Progenitor cell of endocrine pancreas (in vitro differentiated cells): ENCODE measurements around the gene SMARCAL1. TPM values are rescaled to one million over a fixed set of nuclear protein-coding genes. Genes with fewer than 3 reads are reported as not detected.

Experiments
- DNase-seq: peaks from one replicate; pipeline ENCODE4 v3.0.0; 2021; ENCODE audit warnings: low spot score; ENCODE audit not compliant: unreplicated experiment
- H3K27ac Mint-ChIP-seq: 2 replicates; pipeline ENCODE4 v1.8.0; 2021; ENCODE audit warnings: mild to moderate bottlenecking, moderate library complexity, mixed read lengths
- H3K27me3 Mint-ChIP-seq: 2 replicates; pipeline ENCODE4 v1.8.0; 2021; ENCODE audit warnings: mixed read lengths
- H3K36me3 Mint-ChIP-seq: 2 replicates; pipeline ENCODE4 v1.8.0; 2022; ENCODE audit warnings: mixed read lengths; ENCODE audit not compliant: insufficient read depth
- H3K4me1 Mint-ChIP-seq: 2 replicates; pipeline ENCODE4 v1.8.0; 2021; ENCODE audit warnings: low read depth, mixed read lengths
- H3K4me3 Mint-ChIP-seq: 2 replicates; pipeline ENCODE4 v1.8.0; 2021; ENCODE audit warnings: low read depth, mild to moderate bottlenecking, moderate library complexity, mixed read lengths
- H3K9me3 Mint-ChIP-seq: 2 replicates; pipeline ENCODE4 v1.8.0; 2021; ENCODE audit warnings: low read depth, mixed read lengths
- long read RNA-seq: library from polyadenylated mRNA; unstranded; transcript quantifications from one replicate; pipeline ENCODE4 v2.0.0, GENCODE V29; 2020
- total RNA-seq: library from RNA; stranded (reverse); gene quantifications from 2 replicates; pipeline ENCODE4 v1.2.1, GENCODE V29; 2021
- TF ChIP-seq, protein P1 (sequence below): fragments of 200-600 bp; sonication (generic); IDR thresholded peaks from one replicate; pipeline ENCODE4 v1.5.0; 2021; ENCODE audit warnings: antibody characterized with exemption, mild to moderate bottlenecking; ENCODE audit not compliant: unreplicated experiment

The SMARCAL1 gene
- total RNA-seq, result 38.1 and 40.3 TPM in 2 replicates
- long read RNA-seq, transcript SMARCAL1-202 (18 exons, 3,056 nt), result minor isoform, 134 of 433 reads
- long read RNA-seq, transcript SMARCAL1-201 (18 exons, 3,271 nt), result major isoform, 175 of 433 reads
- long read RNA-seq, partial matches to known transcripts, result 32 of 433 reads
- long read RNA-seq, other reads (novel, unspliced or antisense), result 92 of 433 reads

DNA sequence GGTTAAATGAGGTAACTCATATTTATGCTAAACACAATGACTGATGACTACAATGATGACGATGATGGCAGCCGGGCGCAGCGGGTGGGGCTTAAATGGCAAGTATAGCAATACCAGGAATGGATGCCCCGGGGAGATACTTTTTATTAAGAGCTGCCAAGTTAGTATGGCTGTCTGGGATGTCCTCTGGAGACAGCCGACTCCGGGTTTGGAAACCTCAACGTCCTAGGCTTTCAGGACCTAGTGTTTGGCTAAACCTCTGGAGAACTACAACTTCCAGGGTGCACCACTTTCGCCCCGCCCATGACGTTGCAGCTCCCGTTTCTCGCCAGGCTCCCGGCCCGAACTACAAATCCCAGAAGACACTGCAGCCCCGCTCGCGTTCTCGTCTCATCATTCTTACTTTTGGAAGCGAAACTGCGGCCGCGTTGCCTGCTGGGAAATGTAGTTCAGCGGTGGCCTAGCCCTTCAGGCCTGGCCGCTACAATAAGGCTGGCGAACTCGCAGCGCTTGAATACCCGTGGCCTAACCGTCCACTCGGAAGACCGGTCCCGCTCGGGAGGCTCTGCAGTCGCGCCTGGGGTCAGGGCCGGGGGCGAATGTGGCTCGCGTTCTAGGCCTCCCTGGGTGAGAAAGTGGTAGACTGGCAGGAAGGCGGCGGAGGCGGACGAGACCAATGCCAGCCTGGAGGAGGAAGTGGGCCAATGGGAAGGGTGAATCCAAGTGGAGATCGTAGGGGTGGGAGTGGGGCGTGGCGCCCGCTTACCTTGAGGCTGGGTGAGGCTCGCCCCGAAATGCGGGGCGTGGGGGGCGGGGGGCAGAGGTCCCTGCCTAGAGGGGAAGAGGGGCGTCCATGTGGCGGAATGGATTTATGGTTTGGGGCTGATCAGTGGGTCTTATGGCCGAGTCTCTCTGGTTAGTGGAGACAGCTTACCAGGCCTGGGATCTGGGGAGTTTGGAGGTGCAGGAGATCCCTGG, at the start of gene SMARCAL1:
Gene SMARCAL1, plus strand, starts transcription at position 463 of the 978 bp plus-strand sequence. CDS start 2,221 bp downstream, outside the sequence.
- TF ChIP-seq, protein P1, sequence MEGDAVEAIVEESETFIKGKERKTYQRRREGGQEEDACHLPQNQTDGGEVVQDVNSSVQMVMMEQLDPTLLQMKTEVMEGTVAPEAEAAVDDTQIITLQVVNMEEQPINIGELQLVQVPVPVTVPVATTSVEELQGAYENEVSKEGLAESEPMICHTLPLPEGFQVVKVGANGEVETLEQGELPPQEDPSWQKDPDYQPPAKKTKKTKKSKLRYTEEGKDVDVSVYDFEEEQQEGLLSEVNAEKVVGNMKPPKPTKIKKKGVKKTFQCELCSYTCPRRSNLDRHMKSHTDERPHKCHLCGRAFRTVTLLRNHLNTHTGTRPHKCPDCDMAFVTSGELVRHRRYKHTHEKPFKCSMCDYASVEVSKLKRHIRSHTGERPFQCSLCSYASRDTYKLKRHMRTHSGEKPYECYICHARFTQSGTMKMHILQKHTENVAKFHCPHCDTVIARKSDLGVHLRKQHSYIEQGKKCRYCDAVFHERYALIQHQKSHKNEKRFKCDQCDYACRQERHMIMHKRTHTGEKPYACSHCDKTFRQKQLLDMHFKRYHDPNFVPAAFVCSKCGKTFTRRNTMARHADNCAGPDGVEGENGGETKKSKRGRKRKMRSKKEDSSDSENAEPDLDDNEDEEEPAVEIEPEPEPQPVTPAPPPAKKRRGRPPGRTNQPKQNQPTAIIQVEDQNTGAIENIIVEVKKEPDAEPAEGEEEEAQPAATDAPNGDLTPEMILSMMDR, result no peak
- Mint-ChIP-seq H3K4me1 (peaks cover 3% of the 10 kb centered on the region), H3K27ac (peak within 1 kb of the TSS; percentile 99), H3K4me3 (peak within 1 kb of the TSS; percentile 97), H3K36me3 (peaks cover 4% of the 10 kb centered on the region), H3K27me3 (peaks cover 6% of the 10 kb centered on the region), H3K9me3 (no peaks in the 10 kb centered on the region)
- peak; percentile 95 for DNase-seq

DNA sequence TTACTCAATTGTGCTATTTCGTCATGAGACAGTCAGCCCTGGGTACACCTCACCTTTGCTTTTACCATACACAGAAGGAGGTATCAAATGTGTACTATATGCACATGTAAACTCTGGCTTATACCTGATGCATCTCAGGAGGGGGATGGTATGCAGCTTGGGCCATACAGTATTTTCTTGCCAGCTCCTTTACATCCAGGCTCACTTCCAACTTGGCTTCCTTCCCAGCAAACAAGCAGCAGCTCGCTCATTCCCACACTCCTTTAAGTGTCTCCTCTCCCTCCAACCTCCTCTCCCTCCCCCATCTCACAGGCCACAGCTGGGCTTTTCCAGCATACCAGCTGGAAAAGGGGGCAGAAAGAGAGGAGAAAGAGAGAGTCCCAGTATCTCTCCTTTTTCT, 49.6 kb upstream of the SMARCAL1 start:
- peaks cover 49% of the 10 kb centered on the region for H3K27me3 Mint-ChIP-seq

GRCh38 chr2:216363221-216363620, 49.1 kb upstream of the SMARCAL1 start:
- DNase-seq, result no peak
- TF ChIP-seq, protein P1, result no peak
- peaks cover 54% of the 10 kb centered on the region for H3K27me3 Mint-ChIP-seq
- no peak overlapping the region for H3K27ac Mint-ChIP-seq
- H3K4me3 Mint-ChIP-seq, result no peak overlapping the region
- no peaks in the 10 kb centered on the region for H3K9me3 Mint-ChIP-seq
- no peaks in the 10 kb centered on the region for H3K4me1 Mint-ChIP-seq
- H3K36me3 Mint-ChIP-seq, result no peaks in the 10 kb centered on the region

More for the DNA sequence above, 49.6 kb upstream of the SMARCAL1 start:
- no peaks in the 10 kb centered on the region for H3K9me3 Mint-ChIP-seq
- no peak for DNase-seq
- H3K27ac Mint-ChIP-seq, result no peak overlapping the region
- H3K4me1 Mint-ChIP-seq, result no peaks in the 10 kb centered on the region
- no peaks in the 10 kb centered on the region for H3K36me3 Mint-ChIP-seq
- no peak overlapping the region for H3K4me3 Mint-ChIP-seq
- TF ChIP-seq, protein P1, result no peak

DNA sequence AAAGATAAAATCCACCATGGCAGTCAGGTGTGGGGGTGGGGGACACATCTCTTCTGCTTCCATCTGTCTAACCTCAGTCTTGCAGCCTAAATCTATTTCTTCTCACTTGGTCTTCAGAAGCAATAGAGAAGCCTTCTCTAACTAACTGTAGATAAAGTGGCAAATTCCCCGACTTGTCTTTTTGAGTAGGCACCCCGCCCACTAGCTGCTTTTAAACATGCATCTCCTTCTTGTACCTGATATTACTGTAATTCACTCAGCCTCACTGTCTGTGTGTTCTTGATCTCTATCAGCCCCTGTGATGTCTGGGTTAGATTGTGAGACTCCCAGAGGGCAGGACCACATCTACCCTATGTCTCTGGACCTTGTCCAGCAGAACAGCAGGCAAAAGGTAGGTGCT, 46.8 kb upstream of the SMARCAL1 start:
- H3K27me3 Mint-ChIP-seq, result peaks cover 63% of the 10 kb centered on the region
- no peaks in the 10 kb centered on the region for H3K36me3 Mint-ChIP-seq
- H3K9me3 Mint-ChIP-seq, result no peaks in the 10 kb centered on the region
- H3K27ac Mint-ChIP-seq, result no peak overlapping the region
- H3K4me1 Mint-ChIP-seq, result no peaks in the 10 kb centered on the region
- no peak for DNase-seq
- TF ChIP-seq, protein P1, result no peak
- no peak overlapping the region for H3K4me3 Mint-ChIP-seq

DNA sequence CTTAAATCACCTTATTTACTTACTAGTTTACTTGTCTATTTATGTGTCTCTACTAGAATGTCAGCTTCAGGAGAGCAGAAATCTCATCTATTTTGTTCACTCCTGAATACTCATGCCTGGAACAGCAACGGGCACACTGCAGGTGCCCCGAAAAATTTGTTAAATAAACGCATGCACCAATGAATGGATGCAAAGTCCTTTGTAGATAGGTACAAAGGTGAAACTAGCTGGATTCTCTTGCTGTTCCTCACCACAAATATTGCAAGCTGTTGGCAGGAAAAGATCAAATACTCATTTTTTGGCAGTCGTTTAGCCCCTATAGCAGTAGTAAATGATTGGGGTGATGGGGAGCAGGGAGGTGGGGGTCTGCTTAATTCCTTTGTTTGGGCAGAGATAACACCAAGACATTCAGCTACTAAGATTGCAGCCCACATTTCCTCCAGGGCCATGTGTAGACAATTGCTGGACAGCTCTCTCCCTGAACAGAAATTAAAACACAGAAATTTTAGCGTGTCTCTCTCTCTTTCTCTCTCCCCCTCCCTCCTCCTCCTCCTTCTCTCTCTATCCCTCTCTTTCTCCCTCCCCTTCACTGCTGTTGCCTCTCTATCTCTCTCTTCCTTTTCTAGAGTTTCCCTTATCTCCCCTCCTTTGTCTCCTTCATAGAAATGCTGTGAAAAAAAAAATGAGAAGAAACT, 45.4 kb upstream of the SMARCAL1 start:
- peaks cover 4% of the 10 kb centered on the region for H3K4me1 Mint-ChIP-seq
- H3K27ac Mint-ChIP-seq, result no peak overlapping the region
- H3K36me3 Mint-ChIP-seq, result no peaks in the 10 kb centered on the region
- peaks cover 67% of the 10 kb centered on the region for H3K27me3 Mint-ChIP-seq
- H3K4me3 Mint-ChIP-seq, result no peak overlapping the region
- no peaks in the 10 kb centered on the region for H3K9me3 Mint-ChIP-seq
- DNase-seq, result no peak
- TF ChIP-seq, protein P1, result no peak
